Panc1 (cell line): ENCODE measurements around the gene ERC2. TPM values are rescaled to one million over a fixed set of nuclear protein-coding genes. Genes with fewer than 3 reads are reported as not detected.

Experiments used
- ATAC-seq: fragments of 200-7000 bp; cut with Tn5 transposase; 2 replicates; pipeline ENCODE4 v1.9.1; 2020; ENCODE audit warnings: mild to moderate bottlenecking, moderate library complexity
- BruUV-seq: library from RNA; stranded (reverse); fragments of 400-500 nt; replicated peaks from 2 replicates; lab custom pipeline; 2021; lab: Mats Ljungman, UMichigan
- CTCF ChIA-PET: fragments of 300-600 bp; sonication (Branson Sonifier 250); formaldehyde crosslinking; loops from one replicate; lab custom pipeline; 2022; ENCODE audit warnings: antibody characterized with exemption; lab: Charles Lee
- POLR2A ChIA-PET: fragments of 300-600 bp; sonication (Branson Sonifier 250); formaldehyde crosslinking; loops from one replicate; lab custom pipeline; 2022; ENCODE audit warnings: antibody characterized with exemption; lab: Charles Lee
- DNase-seq: peaks from one replicate; pipeline ENCODE4 v3.0.0-alpha.2; 2010; ENCODE audit warnings: low read depth, low spot score
- H3K27ac ChIP-seq: 2 replicates; pipeline ENCODE4 v1.5.1; 2011; ENCODE audit warnings: mild to moderate bottlenecking, low read length, inconsistent platforms
- H3K27me3 ChIP-seq: fragments of 200-500 bp; sonication (Bioruptor generic); 2 replicates; pipeline ENCODE4 v1.6.0; 2014; ENCODE audit warnings: low read length, inconsistent platforms; ENCODE audit not compliant: control insufficient read depth, insufficient read depth
- H3K36me3 ChIP-seq: fragments of 200-500 bp; sonication (Bioruptor generic); 2 replicates; pipeline ENCODE4 v1.5.1; 2014; ENCODE audit warnings: inconsistent platforms, mild to moderate bottlenecking, low read length, moderate library complexity; ENCODE audit not compliant: control insufficient read depth, insufficient read depth
- H3K4me1 ChIP-seq: 2 replicates; pipeline ENCODE4 v1.5.1; 2011; ENCODE audit warnings: inconsistent platforms, mild to moderate bottlenecking, low read length, moderate library complexity; ENCODE audit not compliant: control insufficient read depth, insufficient read depth
- H3K4me3 ChIP-seq, 2 experiments: 2 replicates each; pipeline ENCODE4 v1.5.1; 2011 to 2012; ENCODE audit warnings: low read depth in 2 of 2, low read length in 2 of 2, mild to moderate bottlenecking in 2 of 2, inconsistent platforms in 1 of 2, moderate library complexity in 1 of 2
- H3K9me3 ChIP-seq: fragments of 200-500 bp; sonication (Bioruptor generic); 2 replicates; pipeline ENCODE4 v1.5.1; 2014; ENCODE audit warnings: low read depth, mild to moderate bottlenecking, inconsistent platforms, low read length, moderate library complexity; ENCODE audit not compliant: control insufficient read depth, insufficient read depth
- CTCF ChIP-seq: fragments of 450-650 bp; IDR thresholded peaks from 2 replicates; pipeline ENCODE4 v1.5.1; 2017; ENCODE audit warnings: mild to moderate bottlenecking
- POLR2AphosphoS5 ChIP-seq: IDR thresholded peaks from 2 replicates; pipeline ENCODE4 v1.6.1; 2012; ENCODE audit warnings: mild to moderate bottlenecking, low read depth, low read length, moderate library complexity
- REST ChIP-seq, 2 experiments: IDR thresholded peaks; 2 replicates each; pipeline ENCODE4 v1.6.1; 2011 to 2012; ENCODE audit warnings: low read depth in 2 of 2, control low read depth in 1 of 2, low read length in 1 of 2, mild to moderate bottlenecking in 1 of 2, moderate library complexity in 1 of 2; ENCODE audit not compliant: insufficient read depth in 1 of 2
- SIN3A ChIP-seq: IDR thresholded peaks from 2 replicates; pipeline ENCODE4 v1.6.1; 2012; ENCODE audit warnings: low read depth, mild to moderate bottlenecking, low read length, moderate library complexity, borderline replicate concordance; ENCODE audit not compliant: insufficient read depth
- TCF7L2 ChIP-seq: IDR thresholded peaks from 2 replicates; pipeline ENCODE4 v1.6.1; 2011; ENCODE audit warnings: mild to moderate bottlenecking, low read depth, low read length, inconsistent platforms
- in situ Hi-C: cut with HindIII; loops from 2 replicates; pipeline ENCODE4 v1.10.0; 2016; ENCODE audit warnings: low sequenced_read_pairs, low pct_unique_long_range_greater_than_20kb
- intact Hi-C: fragments of 100-400 bp; cut with micrococcal nuclease; formaldehyde crosslinking; loops from one replicate; pipeline ENCODE4 v1.10.0; 2022; ENCODE audit not compliant: unreplicated experiment
- total RNA-seq: library from RNA; stranded (reverse); gene quantifications from one replicate; pipeline ENCODE4 v1.2.1, GENCODE V29; 2021; ENCODE audit not compliant: unreplicated experiment

ERC2 gene
- total RNA-seq, 1 experiment from 2014 or later, result 0.33 TPM

- Histone ChIP-seq H3K36me3 (no peaks in the 10 kb centered on the region), H3K27ac (no peak overlapping the region), H3K4me1 (no peaks in the 10 kb centered on the region), H3K9me3 (no peaks in the 10 kb centered on the region), H3K27me3 (peaks cover 13% of the 10 kb centered on the region), H3K4me3 (no peak overlapping the region)
- ChIA-PET CTCF (no interaction called here), POLR2A (no interaction called here)
- ATAC-seq (no peak), DNase-seq (no peak)
- BruUV-seq, result no TSS peak
- intact Hi-C loops, result no loop called here
- in situ Hi-C loops, result no loop called here
- TF ChIP-seq TCF7L2 (no peak), REST (IDR thresholded peaks at IDR 0.05; ENCODE audit: insufficient read depth in 1 of 2, low read depth in 2 of 2, low read length in 1 of 2) (no peak), SIN3A (no peak), POLR2AphosphoS5 (no peak), CTCF (no peak)
Observed at GRCh38 chr3:55477306-55478303, 990.7 kb downstream of the ERC2 start.

GRCh38 chr3:55476515-55476914 is 991.8 kb downstream of the ERC2 start:
- Histone ChIP-seq H3K9me3 (no peaks in the 10 kb centered on the region), H3K4me1 (no peaks in the 10 kb centered on the region), H3K27ac (no peak overlapping the region), H3K4me3 (no peak overlapping the region), H3K27me3 (peaks cover 13% of the 10 kb centered on the region), H3K36me3 (no peaks in the 10 kb centered on the region)
- ATAC-seq, result no peak
- DNase-seq, result no peak
- ChIA-PET POLR2A (no interaction called here), CTCF (no interaction called here)
- in situ Hi-C loops (no loop called here), intact Hi-C loops (no loop called here)
- BruUV-seq, result no TSS peak
- TF ChIP-seq SIN3A, result no peak

GRCh38 chr3:55474213-55474632 is 994.0 kb downstream of the ERC2 start:
- DNase-seq (no peak), ATAC-seq (no peak)
- Histone ChIP-seq H3K4me1 (no peaks in the 10 kb centered on the region), H3K4me3 (no peak overlapping the region), H3K36me3 (no peaks in the 10 kb centered on the region), H3K9me3 (no peaks in the 10 kb centered on the region), H3K27me3 (peaks cover 5% of the 10 kb centered on the region; the same call in 1 of the 2 replicates), H3K27ac (no peak overlapping the region)
- TF ChIP-seq CTCF (no peak), POLR2AphosphoS5 (no peak), REST (IDR thresholded peaks at IDR 0.05; ENCODE audit: insufficient read depth in 1 of 2, low read depth in 2 of 2, low read length in 1 of 2) (no peak), SIN3A (no peak), TCF7L2 (no peak)
- ChIA-PET CTCF (no interaction called here), POLR2A (no interaction called here)
- intact Hi-C loops (no loop called here), in situ Hi-C loops (no loop called here)
- no TSS peak for BruUV-seq
